Muscle of back (tissue), 10 donors: ENCODE results near the gene ATP6AP1. TPM values are rescaled to one million over a fixed set of nuclear protein-coding genes. Genes with fewer than 3 reads are reported as not detected.

ENCODE experiments used
- polyA plus RNA-seq, 10 donors: library from polyadenylated mRNA; unstranded; fragments of 120-200 nt; gene quantifications; one replicate each; pipeline ENCODE4 v1.2.1, GENCODE V29; 2013; ENCODE audit not compliant: insufficient read length in 10 of 10

ATP6AP1 gene
- polyA plus RNA-seq, 10 donors = 52.3 to 72.3 (median 59.8) TPM

Other genes with a start within 250 kb of the ATP6AP1 start
- not detected for gene OPN1MW, start 246.1 kb upstream of the ATP6AP1 start, polyA plus RNA-seq
- not detected for gene OPN1MW2, start 208.9 kb upstream of the ATP6AP1 start, polyA plus RNA-seq
- gene OPN1MW3, start 171.1 kb upstream of the ATP6AP1 start, polyA plus RNA-seq = not detected
- gene TEX28, start 133.6 kb upstream of the ATP6AP1 start, polyA plus RNA-seq = not detected
- gene TKTL1, start 132.9 kb upstream of the ATP6AP1 start, polyA plus RNA-seq = under 1 TPM in 8 of 10 donors, not detected in 2; 0.08 to 0.72 (median 0.27) TPM
- gene FLNA, start 54.0 kb upstream of the ATP6AP1 start, polyA plus RNA-seq = 100 to 1,000 TPM; 198 to 402 (median 274) TPM
- gene EMD, start 49.4 kb upstream of the ATP6AP1 start, polyA plus RNA-seq = 10 to 100 TPM; 39.6 to 54.1 (median 46.9) TPM
- 1,000 to 10,000 TPM; 4,675 to 6,417 (median 5,723) TPM for gene RPL10, start 30.3 kb upstream of the ATP6AP1 start, polyA plus RNA-seq
- gene DNASE1L1, start 19.4 kb upstream of the ATP6AP1 start, polyA plus RNA-seq = 10 to 100 TPM; 15.0 to 37.2 (median 32.3) TPM
- 10 to 100 TPM; 15.5 to 38.3 (median 25.9) TPM for gene TAFAZZIN, start 17.1 kb upstream of the ATP6AP1 start, polyA plus RNA-seq
- gene GDI1, start 8.5 kb downstream of the ATP6AP1 start, polyA plus RNA-seq = 100 to 1,000 TPM in 1 of 10 donors, 10 to 100 TPM in 9; 71.8 to 116 (median 84.7) TPM
- gene FAM50A, start 15.5 kb downstream of the ATP6AP1 start, polyA plus RNA-seq = 10 to 100 TPM; 48.1 to 69.6 (median 57.6) TPM
- gene PLXNA3, start 29.6 kb downstream of the ATP6AP1 start, polyA plus RNA-seq = 10 to 100 TPM; 29.4 to 55.6 (median 33.2) TPM
- 10 to 100 TPM in 7 of 10 donors, 1 to 10 TPM in 3; 8.4 to 16.6 (median 11.3) TPM for gene LAGE3, start 50.6 kb downstream of the ATP6AP1 start, polyA plus RNA-seq
- 10 to 100 TPM; 18.4 to 29.0 (median 23.5) TPM for gene UBL4A, start 57.9 kb downstream of the ATP6AP1 start, polyA plus RNA-seq
- 10 to 100 TPM in 8 of 10 donors, 1 to 10 TPM in 2; 9.1 to 17.4 (median 12.2) TPM for gene SLC10A3, start 62.0 kb downstream of the ATP6AP1 start, polyA plus RNA-seq
- 10 to 100 TPM; 21.6 to 33.9 (median 26.2) TPM for gene FAM3A, start 87.6 kb downstream of the ATP6AP1 start, polyA plus RNA-seq
- 10 to 100 TPM; 10.0 to 17.7 (median 13.1) TPM for gene G6PD, start 118.2 kb downstream of the ATP6AP1 start, polyA plus RNA-seq
- 10 to 100 TPM; 11.0 to 14.2 (median 12.9) TPM for gene IKBKG, start 118.9 kb downstream of the ATP6AP1 start, polyA plus RNA-seq
- gene CTAG1A, start 156.5 kb downstream of the ATP6AP1 start, polyA plus RNA-seq = not detected
- not detected for gene CTAG1B, start 190.6 kb downstream of the ATP6AP1 start, polyA plus RNA-seq
- not detected for gene CTAG2, start 224.9 kb downstream of the ATP6AP1 start, polyA plus RNA-seq